OCI-LY1 (cell line): ENCODE results near the gene HIF1AN.

Experiments
- H2AFZ ChIP-seq: fragments of 200-600 bp; sonication (generic), shearing (Covaris generic); 2 replicates; pipeline ENCODE4 v1.6.0; 2014; ENCODE audit warnings: antibody characterized with exemption, mild to moderate bottlenecking, low read length
- H3F3A ChIP-seq: fragments of 200-600 bp; sonication (generic), shearing (Covaris generic); 2 replicates; pipeline ENCODE4 v1.6.0; 2014; ENCODE audit warnings: mild to moderate bottlenecking, antibody characterized with exemption, low read length, moderate library complexity; ENCODE audit not compliant: insufficient read depth
- H3K27ac ChIP-seq: fragments of 200-600 bp; sonication (generic); 2 replicates; pipeline ENCODE4 v1.5.1; 2014; ENCODE audit warnings: low read length, mixed run types, mild to moderate bottlenecking, low read depth; ENCODE audit not compliant: poor library complexity, severe bottlenecking
- H3K27me3 ChIP-seq: fragments of 200-600 bp; sonication (generic); 2 replicates; pipeline ENCODE4 v1.6.0; 2014; ENCODE audit warnings: antibody characterized with exemption, mild to moderate bottlenecking, low read length, moderate library complexity; ENCODE audit not compliant: insufficient read depth
- H3K36me3 ChIP-seq: fragments of 200-600 bp; sonication (generic); 2 replicates; pipeline ENCODE4 v1.6.1; 2014; ENCODE audit warnings: mild to moderate bottlenecking, antibody characterized with exemption, low read length, moderate library complexity, mixed read lengths; ENCODE audit not compliant: insufficient read depth
- H3K4me1 ChIP-seq: fragments of 200-600 bp; sonication (generic); 2 replicates; pipeline ENCODE4 v1.5.1; 2014; ENCODE audit warnings: mild to moderate bottlenecking, low read length, moderate library complexity; ENCODE audit not compliant: insufficient read depth, severe bottlenecking
- H3K4me2 ChIP-seq: fragments of 200-600 bp; sonication (generic), shearing (Covaris generic); 2 replicates; pipeline ENCODE4 v1.6.1; 2014; ENCODE audit warnings: low read length
- H3K4me3 ChIP-seq: fragments of 200-600 bp; sonication (generic); 2 replicates; pipeline ENCODE4 v1.5.1; 2014; ENCODE audit warnings: low read length, low read depth, mild to moderate bottlenecking, mixed read lengths; ENCODE audit not compliant: poor library complexity, severe bottlenecking
- H3K79me2 ChIP-seq: fragments of 200-600 bp; shearing (Covaris generic); 2 replicates; pipeline ENCODE4 v1.6.1; 2016; ENCODE audit warnings: mixed run types, low read length, mixed read lengths; ENCODE audit not compliant: insufficient read depth
- H3K9ac ChIP-seq: fragments of 200-600 bp; sonication (generic), shearing (Covaris generic); 2 replicates; pipeline ENCODE4 v1.6.1; 2014; ENCODE audit warnings: mild to moderate bottlenecking, low read length, mixed read lengths
- H3K9me2 ChIP-seq: fragments of 200-600 bp; sonication (generic), shearing (Covaris generic); 2 replicates; pipeline ENCODE4 v1.6.1; 2014; ENCODE audit warnings: low read depth, mild to moderate bottlenecking, low read length, mixed read lengths
- H3K9me3 ChIP-seq: fragments of 200-600 bp; shearing (Covaris generic); 2 replicates; pipeline ENCODE4 v1.6.1; 2014; ENCODE audit warnings: low read length, mixed read lengths
- H4K20me1 ChIP-seq: fragments of 200-600 bp; sonication (generic), shearing (Covaris generic); 2 replicates; pipeline ENCODE4 v1.6.0; 2016; ENCODE audit warnings: mild to moderate bottlenecking, low read length; ENCODE audit not compliant: insufficient read depth
- CTCF ChIP-seq: fragments of 200-600 bp; sonication (generic), shearing (Covaris generic); IDR thresholded peaks from 2 replicates; pipeline ENCODE4 v1.5.1; 2017; ENCODE audit warnings: mild to moderate bottlenecking, antibody characterized with exemption, low read length, moderate library complexity, mixed read lengths
- EZH2 ChIP-seq: fragments of 200-600 bp; sonication (generic), shearing (Covaris generic); IDR thresholded peaks from 2 replicates; pipeline ENCODE4 v1.8.0; 2017; ENCODE audit warnings: borderline replicate concordance, mixed run types, mild to moderate bottlenecking, antibody characterized with exemption, low read length, moderate library complexity, mixed read lengths

The HIF1AN gene

GRCh38 chr10:100522107-100522801 lies 13.5 kb upstream of the HIF1AN start:
- no peak overlapping the region for H3K27ac ChIP-seq
- H2AFZ ChIP-seq, result no peak overlapping the region
- peaks cover 37% of the 10 kb centered on the region for H3K36me3 ChIP-seq
- no peaks in the 10 kb centered on the region for H3K27me3 ChIP-seq
- no peak overlapping the region for H3K4me3 ChIP-seq
- H3K9me3 ChIP-seq, result no peaks in the 10 kb centered on the region
- H3F3A ChIP-seq, result no peaks in the 10 kb centered on the region
- H3K4me2 ChIP-seq, result no peak overlapping the region
- H3K4me1 ChIP-seq, result no peaks in the 10 kb centered on the region
- H3K79me2 ChIP-seq, result no peaks in the 10 kb centered on the region
- TF ChIP-seq CTCF, result no peak
- no peaks in the 10 kb centered on the region for H3K9me2 ChIP-seq
- no peaks in the 10 kb centered on the region for H4K20me1 ChIP-seq
- H3K9ac ChIP-seq, result no peak overlapping the region

GRCh38 chr10:100522945-100523344 lies 12.8 kb upstream of the HIF1AN start:
- H3K4me2 ChIP-seq, result no peak overlapping the region
- H2AFZ ChIP-seq, result no peak overlapping the region
- H3F3A ChIP-seq, result no peaks in the 10 kb centered on the region
- no peaks in the 10 kb centered on the region for H3K9me3 ChIP-seq
- H3K27me3 ChIP-seq, result no peaks in the 10 kb centered on the region
- 0 out of 2 replicates have a peak, but pooled peaks cover 1% of the 10 kb centered on the region for H3K79me2 ChIP-seq
- H3K27ac ChIP-seq, result no peak overlapping the region
- no peak overlapping the region for H3K9ac ChIP-seq
- H4K20me1 ChIP-seq, result no peaks in the 10 kb centered on the region
- peaks cover under 1% of the 10 kb centered on the region for H3K4me1 ChIP-seq
- TF ChIP-seq EZH2, result no peak
- TF ChIP-seq CTCF, result no peak
- no peaks in the 10 kb centered on the region for H3K9me2 ChIP-seq
- H3K4me3 ChIP-seq, result no peak overlapping the region
- peaks cover 37% of the 10 kb centered on the region for H3K36me3 ChIP-seq

DNA sequence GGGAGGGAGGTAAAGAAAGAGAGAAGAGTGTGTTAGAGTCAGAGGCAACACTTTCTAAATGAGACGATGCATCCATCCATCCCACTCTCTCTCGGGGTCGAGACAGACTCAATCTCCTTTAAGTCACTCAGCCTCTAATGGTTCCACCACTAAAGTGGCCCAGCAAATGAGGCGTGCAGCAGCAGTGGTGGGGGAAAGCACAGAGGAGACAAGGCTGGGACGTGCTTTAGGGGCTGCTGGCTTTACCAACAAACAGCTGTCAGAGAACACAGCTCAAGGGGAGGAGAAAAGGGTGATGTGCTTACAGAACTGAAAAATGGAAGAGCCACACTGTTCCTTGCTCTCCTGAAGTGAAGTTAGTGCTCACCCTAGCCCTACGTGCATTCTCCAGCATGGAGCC lies 11.5 kb upstream of the HIF1AN start:
- H4K20me1 ChIP-seq, result no peaks in the 10 kb centered on the region
- TF ChIP-seq EZH2, result no peak
- no peak overlapping the region for H3K9ac ChIP-seq
- peaks cover 10% of the 10 kb centered on the region for H3K4me1 ChIP-seq
- H3K27ac ChIP-seq, result no peak overlapping the region
- H3K27me3 ChIP-seq, result no peaks in the 10 kb centered on the region
- H3K9me2 ChIP-seq, result no peaks in the 10 kb centered on the region
- H2AFZ ChIP-seq, result no peak overlapping the region
- H3K9me3 ChIP-seq, result no peaks in the 10 kb centered on the region
- H3K4me2 ChIP-seq, result no peak overlapping the region
- peaks cover 37% of the 10 kb centered on the region for H3K36me3 ChIP-seq
- H3F3A ChIP-seq, result no peaks in the 10 kb centered on the region
- no peak overlapping the region for H3K4me3 ChIP-seq
- H3K79me2 ChIP-seq, result peaks cover 14% of the 10 kb centered on the region; the same call in 1 of the 2 replicates

DNA sequence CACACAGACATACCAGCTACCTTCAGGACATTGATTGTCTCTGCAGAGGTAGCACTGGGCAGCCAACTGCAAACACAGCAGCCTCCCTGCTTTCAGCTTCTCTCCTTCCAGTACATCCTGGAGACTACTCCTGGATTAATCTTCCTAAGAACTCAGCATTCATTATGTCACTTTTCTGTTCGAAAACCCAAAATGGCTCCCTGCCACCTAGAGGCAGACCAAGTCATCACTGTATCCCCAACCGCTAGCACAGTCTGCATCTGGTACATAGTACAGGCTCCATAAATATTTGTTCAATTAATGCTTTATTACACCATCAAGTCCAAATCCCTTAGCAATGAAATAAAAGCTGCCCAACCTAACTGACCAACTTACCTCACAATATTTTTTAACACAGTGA lies 11.1 kb upstream of the HIF1AN start:
- H3K4me1 ChIP-seq, result peaks cover 10% of the 10 kb centered on the region
- peaks cover 37% of the 10 kb centered on the region for H3K36me3 ChIP-seq
- H4K20me1 ChIP-seq, result no peaks in the 10 kb centered on the region
- H3K79me2 ChIP-seq, result peaks cover 17% of the 10 kb centered on the region; the same call in 1 of the 2 replicates
- H3K4me2 ChIP-seq, result no peak overlapping the region
- no peak overlapping the region for H3K4me3 ChIP-seq
- no peak overlapping the region for H3K27ac ChIP-seq
- H3K9me2 ChIP-seq, result no peaks in the 10 kb centered on the region
- no peaks in the 10 kb centered on the region for H3K9me3 ChIP-seq
- H3F3A ChIP-seq, result no peaks in the 10 kb centered on the region
- no peak overlapping the region for H3K9ac ChIP-seq
- H2AFZ ChIP-seq, result no peak overlapping the region
- no peaks in the 10 kb centered on the region for H3K27me3 ChIP-seq
- TF ChIP-seq EZH2 (no peak), CTCF (no peak; the same call in 1 of the 2 replicates)
